ENCODE data around the gene SNX11.

Gene SNX11

GRCh38 chr17:48134912-48135480 is 27.4 kb downstream of the SNX11 start:
- no peak for DNase-seq

GRCh38 chr17:48137656-48138055 is 30.1 kb downstream of the SNX11 start:
- no peak for DNase-seq

- DNase-seq = no peak
These were observed 32.4 kb downstream of the SNX11 start for GRCh38 chr17:48139944-48140343.

GRCh38 chr17:48143629-48144028 is 36.1 kb downstream of the SNX11 start:
- DNase-seq = no peak

GRCh38 chr17:48144231-48144630 is 36.7 kb downstream of the SNX11 start:
- DNase-seq = no peak

- DNase-seq = no peak
These were observed 37.6 kb downstream of the SNX11 start for GRCh38 chr17:48144976-48145798.

- DNase-seq = no peak
These were observed 40.6 kb downstream of the SNX11 start for GRCh38 chr17:48148029-48148770.

- peak; percentile 61 for DNase-seq
These were observed 41.6 kb downstream of the SNX11 start for GRCh38 chr17:48148854-48149786.

- DNase-seq = no peak
These were observed 42.4 kb downstream of the SNX11 start for GRCh38 chr17:48149787-48150463.

- DNase-seq = no peak
These were observed 43.0 kb downstream of the SNX11 start for GRCh38 chr17:48150597-48151001.

GRCh38 chr17:48151220-48151619 is 43.7 kb downstream of the SNX11 start:
- DNase-seq = no peak

- no peak for DNase-seq
These were observed 44.7 kb downstream of the SNX11 start for GRCh38 chr17:48152289-48152688.

- DNase-seq = peak; percentile 23
These were observed 46.3 kb downstream of the SNX11 start for GRCh38 chr17:48153691-48154358.

GRCh38 chr17:48155889-48156611 is 48.5 kb downstream of the SNX11 start:
- peak; percentile 28 for DNase-seq

GRCh38 chr17:48159232-48159631 is 51.7 kb downstream of the SNX11 start:
- no peak for DNase-seq

GRCh38 chr17:48160177-48161081 is 52.9 kb downstream of the SNX11 start:
- no peak for DNase-seq

- DNase-seq = no peak
These were observed 53.8 kb downstream of the SNX11 start for GRCh38 chr17:48161127-48161905.

- no peak for DNase-seq
These were observed 54.9 kb downstream of the SNX11 start for GRCh38 chr17:48162306-48162934.
